NK-92 (cell line): ENCODE results near the gene KRTAP9-8.
"Not testable (repeated sequence)": the region's sequence is repeated elsewhere in the genome, so short reads cannot be mapped to it uniquely, and the experiment has no call there.

Experiments used
- DNase-seq: peaks from one replicate; lab custom pipeline; 2025; ENCODE audit not compliant: unreplicated experiment; lab: John Stamatoyannopoulos, UW

The KRTAP9-8 gene

DNA sequence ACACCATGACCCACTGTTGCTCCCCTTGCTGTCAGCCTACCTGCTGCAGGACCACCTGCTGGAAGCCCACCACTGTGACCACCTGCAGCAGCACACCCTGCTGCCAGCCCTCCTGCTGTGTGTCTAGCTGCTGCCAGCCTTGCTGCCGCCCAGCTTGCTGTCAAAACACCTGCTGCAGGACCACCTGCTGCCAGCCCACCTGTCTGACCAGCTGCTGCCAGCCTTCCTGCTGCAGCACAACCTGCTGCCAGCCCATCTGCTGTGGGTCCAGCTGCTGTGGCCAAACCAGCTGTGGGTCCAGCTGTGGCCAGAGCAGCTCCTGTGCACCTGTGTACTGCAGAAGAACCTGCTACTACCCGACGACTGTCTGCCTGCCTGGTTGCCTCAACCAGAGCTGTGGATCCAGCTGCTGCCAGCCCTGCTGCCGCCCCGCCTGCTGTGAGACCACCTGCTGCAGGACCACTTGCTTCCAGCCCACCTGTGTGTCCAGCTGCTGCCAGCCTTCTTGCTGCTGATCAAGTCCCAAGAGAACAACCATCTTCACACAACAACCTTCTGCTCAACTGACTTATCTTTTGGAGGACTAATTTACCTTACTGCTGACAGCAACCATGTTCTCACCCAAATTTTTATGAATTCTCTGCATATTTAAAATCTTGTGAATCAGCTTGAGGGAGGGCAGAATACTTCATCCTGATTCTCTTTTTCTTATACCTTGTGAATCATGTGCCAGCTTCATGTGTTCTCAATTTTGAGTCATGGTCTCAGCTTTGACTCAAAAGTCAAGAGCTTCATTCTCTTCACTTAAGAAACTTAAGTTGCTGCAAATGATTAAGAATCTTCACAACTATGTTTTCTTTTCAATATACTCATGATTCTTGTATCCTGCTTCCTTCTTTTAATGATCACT, 17.8 kb downstream of the KRTAP9-8 start, which contains the start of gene KRTAP9-9:
KRTAP9-9 (plus strand) TSS at position 4 of the 910 bp plus-strand sequence.
- DNase-seq = not testable (repeated sequence)

DNA sequence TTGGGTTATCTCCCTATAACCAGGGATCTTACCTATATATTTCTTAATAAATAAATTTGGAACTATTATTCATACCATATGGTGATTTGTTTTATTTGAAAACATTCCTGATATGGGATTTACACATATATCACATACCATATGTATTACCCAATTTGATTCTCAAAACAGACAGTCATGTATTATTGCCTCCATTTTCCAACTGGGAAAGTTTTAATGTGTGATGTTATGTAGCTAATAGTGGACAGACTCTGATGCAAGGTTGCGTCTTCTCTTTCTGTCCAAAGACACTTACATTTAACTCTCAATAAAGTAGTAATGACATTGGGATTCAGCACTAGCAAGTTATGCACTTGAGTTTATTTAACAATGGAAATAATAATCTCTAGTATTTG, 18.5 kb downstream of the KRTAP9-8 start:
- no peak for DNase-seq

DNA sequence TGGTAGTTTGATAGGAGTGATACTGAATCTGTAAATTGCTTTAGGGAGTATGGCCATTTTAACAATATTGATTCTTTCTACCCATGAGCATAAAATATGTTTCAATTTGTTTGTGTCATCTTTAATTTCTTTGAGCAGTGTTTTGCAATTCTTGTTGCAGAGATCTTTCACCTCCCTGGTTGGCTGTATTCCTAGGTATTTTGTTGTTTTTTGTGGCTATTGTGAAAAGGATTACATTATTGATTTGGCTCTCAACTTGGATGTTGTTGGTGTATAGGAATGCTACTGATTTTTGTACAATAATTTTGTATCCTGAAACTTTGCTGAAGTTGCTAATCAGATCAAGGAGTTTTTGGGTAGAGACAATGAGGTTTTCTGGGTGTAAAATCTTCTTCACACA, 20.6 kb downstream of the KRTAP9-8 start:
- no peak for DNase-seq

DNA sequence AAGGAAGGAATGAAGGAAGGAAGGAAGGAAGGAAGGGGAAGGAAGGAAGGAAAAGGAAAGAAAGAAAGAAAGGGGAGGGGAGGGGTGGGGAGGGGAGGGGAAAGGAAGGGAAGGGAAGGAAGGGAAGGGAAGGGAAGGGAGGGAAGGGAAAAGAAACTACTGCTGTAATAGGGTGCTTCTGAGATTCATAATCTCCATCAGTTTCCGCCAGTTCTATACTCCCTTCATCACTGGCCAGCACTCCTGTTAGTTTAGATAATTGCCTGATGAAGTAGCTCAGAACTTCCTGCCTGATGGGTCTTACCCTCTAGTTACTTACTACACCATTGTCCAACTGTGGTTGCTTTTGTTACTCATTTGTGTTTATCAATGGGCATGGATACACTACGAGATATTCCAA, 25.4 kb downstream of the KRTAP9-8 start:
- no peak for DNase-seq

DNA sequence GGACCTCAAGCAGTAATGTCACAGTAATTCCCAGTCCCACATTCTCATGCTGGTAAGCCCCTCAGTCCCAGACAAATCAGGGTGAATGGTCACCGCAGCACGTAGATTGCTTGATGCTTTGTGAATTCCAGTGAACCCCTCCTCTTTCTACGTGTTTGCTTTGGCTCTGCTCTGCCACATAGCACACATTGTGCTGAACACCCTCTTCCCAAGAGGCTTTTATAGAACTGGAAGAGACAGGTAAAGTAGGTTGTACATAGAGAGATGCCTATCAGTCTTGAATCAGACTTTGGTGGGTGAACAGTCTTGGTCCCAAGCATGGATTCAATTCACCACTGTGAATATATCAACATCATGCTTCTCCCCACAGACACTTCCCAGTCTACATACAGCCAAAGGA, 26.8 kb downstream of the KRTAP9-8 start:
- DNase-seq = no peak

DNA sequence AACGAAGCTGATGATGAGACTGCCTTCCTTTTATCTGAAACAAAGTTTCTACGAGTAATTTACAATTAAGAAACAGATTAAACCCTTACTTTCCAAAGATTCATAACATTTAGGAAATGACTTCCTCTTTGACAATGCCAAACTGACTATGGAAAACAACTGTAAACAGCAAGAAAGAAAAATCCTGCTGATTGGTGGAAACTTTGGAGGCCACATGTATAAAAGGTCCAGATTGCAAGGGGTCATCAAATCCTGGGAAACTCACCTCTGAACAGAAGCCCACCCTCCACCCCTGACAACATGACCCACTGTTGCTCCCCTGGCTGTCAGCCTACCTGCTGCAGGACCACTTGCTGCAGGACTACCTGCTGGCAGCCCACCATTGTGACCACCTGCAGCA, 27.3 kb downstream of the KRTAP9-8 start, which contains the start of gene KRTAP9-6:
KRTAP9-6 (plus strand) TSS at position 301 of the 400 bp plus-strand sequence; CDS start at position 301, 0 bp downstream.
- no peak for DNase-seq

DNA sequence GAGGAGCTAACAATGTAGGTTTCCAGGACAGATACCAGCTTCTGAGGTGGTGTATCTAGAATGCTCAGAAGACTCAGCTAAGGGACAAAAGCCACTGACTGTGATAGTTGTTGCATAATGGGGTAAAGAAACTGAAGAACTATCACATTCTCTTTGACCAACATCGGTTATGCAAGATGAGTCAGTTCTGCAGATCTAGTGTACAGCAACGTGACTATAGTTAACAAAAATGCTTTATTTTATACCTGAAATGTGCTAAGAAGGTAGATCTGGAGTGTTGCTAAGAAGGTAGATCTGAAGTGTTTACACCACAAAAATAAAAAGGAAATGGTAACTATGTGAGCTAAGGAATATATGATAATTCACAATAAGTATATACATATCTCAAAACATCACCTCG, 29.9 kb downstream of the KRTAP9-8 start:
- DNase-seq = no peak

DNA sequence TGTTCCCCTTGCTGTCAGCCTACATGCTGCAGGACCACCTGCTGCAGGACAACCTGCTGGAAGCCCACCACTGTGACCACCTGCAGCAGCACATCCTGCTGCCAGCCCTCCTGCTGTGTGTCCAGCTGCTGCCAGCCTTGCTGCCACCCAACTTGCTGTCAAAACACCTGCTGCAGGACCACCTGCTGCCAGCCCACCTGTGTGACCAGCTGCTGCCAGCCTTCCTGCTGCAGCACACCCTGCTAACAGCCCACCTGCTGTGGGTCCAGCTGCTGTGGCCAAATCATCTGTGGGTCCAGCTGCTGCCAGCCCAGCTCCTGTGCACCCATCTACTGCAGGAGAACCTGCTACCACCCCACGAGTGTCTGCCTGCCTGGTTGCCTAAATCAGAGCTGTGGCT, 33.5 kb downstream of the KRTAP9-8 start:
- DNase-seq = not testable (repeated sequence)

DNA sequence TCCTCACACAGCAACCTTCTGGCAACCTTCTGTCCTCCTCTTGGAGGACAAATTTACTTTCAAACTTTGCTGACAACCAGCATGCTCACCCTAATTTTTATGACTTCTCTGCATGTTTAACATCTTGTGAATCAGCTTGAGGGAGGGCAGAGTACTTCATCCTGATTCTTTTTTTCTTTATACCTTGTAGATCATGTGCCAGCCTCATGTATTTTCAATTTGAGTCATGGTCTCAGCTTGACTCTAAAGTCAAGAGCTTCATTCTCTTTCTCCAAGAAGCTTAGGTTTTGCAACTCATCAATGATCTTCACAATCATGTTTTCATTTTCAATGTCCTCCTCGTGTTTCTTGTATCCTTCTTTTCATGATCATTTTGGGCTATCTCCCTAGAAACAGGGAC, 34.1 kb downstream of the KRTAP9-8 start:
- DNase-seq = no peak

DNA sequence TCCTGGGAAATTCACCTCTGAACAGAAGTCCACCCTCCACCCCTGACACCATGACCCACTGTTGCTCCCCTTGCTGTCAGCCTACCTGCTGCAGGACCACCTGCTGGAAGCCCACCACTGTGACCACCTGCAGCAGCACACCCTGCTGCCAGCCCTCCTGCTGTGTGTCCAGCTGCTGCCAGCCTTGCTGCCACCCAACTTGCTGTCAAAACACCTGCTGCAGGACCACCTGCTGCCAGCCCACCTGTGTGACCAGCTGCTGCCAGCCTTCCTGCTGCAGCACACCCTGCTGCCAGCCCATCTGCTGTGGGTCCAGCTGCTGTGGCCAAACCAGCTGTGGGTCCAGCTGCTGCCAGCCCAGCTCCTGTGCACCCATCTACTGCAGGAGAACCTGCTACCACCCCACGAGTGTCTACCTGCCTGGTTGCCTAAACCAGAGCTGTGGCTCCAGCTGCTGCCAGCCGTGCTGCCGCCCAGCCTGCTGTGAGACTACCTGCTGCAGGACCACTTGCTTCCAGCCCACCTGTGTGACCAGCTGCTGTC, 37.9 kb downstream of the KRTAP9-8 start, which contains the start of gene KRTAP9-7:
KRTAP9-7 (plus strand) TSS at position 51 of the 543 bp plus-strand sequence; CDS start at position 51, 0 bp downstream.
- DNase-seq = not testable (repeated sequence)

DNA sequence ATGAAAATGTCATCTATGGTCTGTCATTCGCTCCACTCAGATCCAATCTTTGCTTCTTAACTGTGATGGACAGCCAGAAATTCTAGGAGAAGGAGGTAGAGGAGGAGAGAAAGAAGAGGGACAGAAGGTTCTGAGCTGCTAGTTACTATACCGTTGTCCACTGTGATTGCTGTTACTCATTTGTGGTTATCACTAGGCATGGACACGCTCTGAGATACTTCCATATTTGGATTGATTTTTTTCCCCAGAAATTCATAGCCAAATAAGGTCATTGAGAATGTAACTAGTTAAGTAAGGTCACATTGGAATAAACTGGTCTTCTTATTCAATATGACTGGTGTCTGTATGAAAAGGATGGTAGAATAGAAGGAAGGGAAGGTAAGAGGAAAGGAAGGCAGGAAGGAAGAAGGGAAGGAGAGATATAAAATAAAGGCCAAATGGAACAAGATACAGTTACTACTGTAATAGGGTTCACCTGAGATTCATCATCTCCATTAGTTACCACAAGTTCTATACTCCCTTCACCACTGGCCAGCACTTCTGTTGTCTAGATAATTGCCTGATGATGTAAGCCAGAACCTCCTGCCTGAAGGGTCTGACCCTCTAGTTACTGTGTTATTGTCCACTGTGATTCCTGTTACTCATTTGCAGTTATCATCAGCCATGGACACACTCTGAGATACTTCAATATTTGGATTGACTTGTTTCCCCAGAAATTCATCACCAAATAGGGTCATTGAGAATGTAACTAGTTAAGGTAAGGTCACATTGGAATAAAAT, 40.6 kb downstream of the KRTAP9-8 start:
- DNase-seq = no peak

DNA sequence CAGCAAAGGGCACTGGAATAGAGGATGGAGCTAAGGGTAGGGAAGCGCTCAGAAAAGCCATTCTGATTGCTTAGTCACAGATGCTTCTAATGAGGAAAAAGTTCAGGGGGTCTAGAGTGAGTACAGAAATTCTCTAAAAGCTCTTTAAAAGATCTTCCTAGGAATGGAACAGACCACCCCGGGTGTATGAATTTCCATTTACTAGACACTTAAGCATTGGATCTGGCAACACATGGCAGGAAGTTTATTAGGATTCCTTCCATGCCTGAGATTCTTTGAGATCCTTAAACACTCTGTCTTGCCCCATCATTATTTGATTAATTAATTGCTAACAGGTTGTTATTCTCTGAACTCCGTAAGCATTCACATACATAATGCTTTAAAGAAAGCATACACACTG, 46.2 kb downstream of the KRTAP9-8 start:
- DNase-seq = no peak

DNA sequence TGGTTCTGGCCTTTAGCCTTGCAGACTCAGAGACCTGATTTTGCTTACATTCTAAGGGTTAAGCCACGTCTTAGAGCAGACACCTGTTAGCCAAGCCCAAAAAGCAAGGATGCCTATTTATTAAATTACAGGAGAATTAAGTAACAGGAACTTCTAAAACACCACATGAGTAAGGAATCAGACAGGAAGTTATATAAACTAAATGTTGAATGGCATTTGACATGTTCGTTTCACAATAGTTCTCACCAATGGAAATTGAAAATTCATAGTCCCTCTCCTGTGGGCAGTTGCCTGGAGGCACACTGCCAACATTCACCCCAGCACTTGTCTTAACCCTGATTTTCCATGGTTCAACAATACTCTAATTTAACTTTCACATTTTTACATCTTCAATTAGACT, 46.7 kb downstream of the KRTAP9-8 start:
- no peak for DNase-seq

DNA sequence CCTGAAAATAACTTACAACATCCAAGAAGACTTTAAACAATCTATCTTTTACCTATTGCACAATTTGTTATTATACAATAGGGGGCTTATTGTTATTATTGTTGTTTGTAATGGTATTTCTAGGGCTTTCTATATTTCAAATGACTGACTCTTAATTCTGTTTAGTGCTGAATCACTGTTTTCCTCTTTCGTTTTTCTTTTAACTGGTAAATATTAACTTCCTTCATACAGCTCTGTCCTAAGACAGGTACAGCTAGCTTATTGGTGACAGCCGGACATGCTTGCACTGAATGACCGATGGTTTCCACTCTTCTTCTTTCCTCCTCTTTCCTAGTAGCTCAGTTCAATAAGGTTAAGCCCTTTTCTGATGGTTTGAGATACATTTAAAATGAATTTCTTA, 49.3 kb downstream of the KRTAP9-8 start:
- no peak for DNase-seq
